HEK293 (cell line): Measurements from ENCODE around the gene ALOX15B.

Experiments used
- CTCF ChIP-seq: fragments of 450-650 bp; formaldehyde crosslinking; IDR thresholded peaks from 2 replicates; pipeline ENCODE4 v1.5.1; 2016; ENCODE audit warnings: missing biosample characterization, missing genetic modification characterization
- GFI1B ChIP-seq: fragments of 450-650 bp; formaldehyde crosslinking; IDR thresholded peaks from 2 replicates; pipeline ENCODE4 v1.5.1; 2016; ENCODE audit warnings: missing biosample characterization, missing genetic modification characterization
- GLIS1 ChIP-seq: fragments of 450-650 bp; formaldehyde crosslinking; IDR thresholded peaks from 2 replicates; pipeline ENCODE4 v1.5.1; 2016; ENCODE audit warnings: missing biosample characterization, missing genetic modification characterization
- GLIS2 ChIP-seq: fragments of 450-650 bp; formaldehyde crosslinking; IDR thresholded peaks from 2 replicates; pipeline ENCODE4 v1.5.1; 2016; ENCODE audit warnings: missing biosample characterization, missing genetic modification characterization
- KLF1 ChIP-seq: fragments of 450-650 bp; formaldehyde crosslinking; IDR thresholded peaks from 2 replicates; pipeline ENCODE4 v1.5.1; 2016; ENCODE audit warnings: missing biosample characterization, missing genetic modification characterization
- KLF16 ChIP-seq: fragments of 450-650 bp; formaldehyde crosslinking; IDR thresholded peaks from 2 replicates; pipeline ENCODE4 v1.5.1; 2017; ENCODE audit warnings: missing biosample characterization, missing genetic modification characterization
- MYNN ChIP-seq: fragments of 450-650 bp; formaldehyde crosslinking; IDR thresholded peaks from 2 replicates; pipeline ENCODE4 v1.5.1; 2016; ENCODE audit warnings: missing biosample characterization, missing genetic modification characterization, borderline replicate concordance
- OSR2 ChIP-seq: fragments of 450-650 bp; formaldehyde crosslinking; IDR thresholded peaks from 2 replicates; pipeline ENCODE4 v1.5.1; 2016; ENCODE audit warnings: missing biosample characterization, missing genetic modification characterization
- REST ChIP-seq: fragments of 450-650 bp; formaldehyde crosslinking; IDR thresholded peaks from 2 replicates; pipeline ENCODE4 v1.5.1; 2016; ENCODE audit warnings: missing biosample characterization, missing genetic modification characterization
- SP7 ChIP-seq: fragments of 450-650 bp; formaldehyde crosslinking; IDR thresholded peaks from 2 replicates; pipeline ENCODE4 v1.5.1; 2016; ENCODE audit warnings: missing biosample characterization, missing genetic modification characterization
- ZIC2 ChIP-seq: fragments of 450-650 bp; formaldehyde crosslinking; IDR thresholded peaks from 2 replicates; pipeline ENCODE4 v1.5.1; 2016; ENCODE audit warnings: missing biosample characterization, missing genetic modification characterization
- ZNF324 ChIP-seq: fragments of 450-650 bp; formaldehyde crosslinking; IDR thresholded peaks from 2 replicates; pipeline ENCODE4 v1.5.1; 2016; ENCODE audit warnings: missing biosample characterization, missing genetic modification characterization
- ZNF335 ChIP-seq: fragments of 450-650 bp; formaldehyde crosslinking; conservative IDR thresholded peaks from 2 replicates; pipeline ENCODE4 v1.5.1; 2016; ENCODE audit warnings: missing biosample characterization, missing genetic modification characterization
- ZNF354C ChIP-seq: fragments of 450-650 bp; formaldehyde crosslinking; IDR thresholded peaks from 2 replicates; pipeline ENCODE4 v1.5.1; 2016; ENCODE audit warnings: missing biosample characterization, missing genetic modification characterization, low read depth, borderline replicate concordance
- ZNF391 ChIP-seq: fragments of 450-650 bp; formaldehyde crosslinking; IDR thresholded peaks from 2 replicates; pipeline ENCODE4 v1.5.1; 2016; ENCODE audit warnings: low read depth, missing biosample characterization, missing genetic modification characterization, borderline replicate concordance
- ZNF501 ChIP-seq: fragments of 450-650 bp; formaldehyde crosslinking; IDR thresholded peaks from 2 replicates; pipeline ENCODE4 v1.5.1; 2016; ENCODE audit warnings: missing biosample characterization, missing genetic modification characterization
- ZNF549 ChIP-seq: fragments of 450-650 bp; IDR thresholded peaks from 2 replicates; pipeline ENCODE4 v1.5.1; 2018; ENCODE audit warnings: missing biosample characterization, missing genetic modification characterization, mild to moderate bottlenecking, inconsistent platforms, moderate library complexity
- ZNF555 ChIP-seq: fragments of 450-650 bp; formaldehyde crosslinking; conservative IDR thresholded peaks from 2 replicates; pipeline ENCODE4 v1.5.1; 2017; ENCODE audit warnings: missing biosample characterization, mild to moderate bottlenecking, missing genetic modification characterization, inconsistent platforms
- ZNF561 ChIP-seq: fragments of 450-650 bp; IDR thresholded peaks from 2 replicates; pipeline ENCODE4 v1.5.1; 2018; ENCODE audit warnings: missing biosample characterization, missing genetic modification characterization, borderline replicate concordance
- ZNF600 ChIP-seq: fragments of 450-650 bp; formaldehyde crosslinking; IDR thresholded peaks from 2 replicates; pipeline ENCODE4 v1.5.1; 2016; ENCODE audit warnings: missing biosample characterization, missing genetic modification characterization
- ZNF610 ChIP-seq: fragments of 450-650 bp; formaldehyde crosslinking; IDR thresholded peaks from 2 replicates; pipeline ENCODE4 v1.5.1; 2016; ENCODE audit warnings: missing biosample characterization, missing genetic modification characterization, borderline replicate concordance
- ZNF621 ChIP-seq: fragments of 450-650 bp; formaldehyde crosslinking; IDR thresholded peaks from 2 replicates; pipeline ENCODE4 v1.5.1; 2017; ENCODE audit warnings: missing biosample characterization, missing genetic modification characterization
- ZNF629 ChIP-seq: fragments of 450-650 bp; formaldehyde crosslinking; IDR thresholded peaks from 2 replicates; pipeline ENCODE4 v1.5.1; 2017; ENCODE audit warnings: missing biosample characterization, missing genetic modification characterization
- ZNF777 ChIP-seq: fragments of 450-650 bp; formaldehyde crosslinking; IDR thresholded peaks from 2 replicates; pipeline ENCODE4 v1.5.1; 2017; ENCODE audit warnings: missing biosample characterization, missing genetic modification characterization, borderline replicate concordance
- ZSCAN16 ChIP-seq: fragments of 450-650 bp; formaldehyde crosslinking; IDR thresholded peaks from 2 replicates; pipeline ENCODE4 v1.5.1; 2016; ENCODE audit warnings: missing biosample characterization, missing genetic modification characterization
- ZSCAN30 ChIP-seq: fragments of 450-650 bp; IDR thresholded peaks from 2 replicates; pipeline ENCODE4 v1.5.1; 2018; ENCODE audit warnings: missing biosample characterization, mild to moderate bottlenecking, missing genetic modification characterization, moderate library complexity
- TF ChIP-seq, protein P1 (sequence below): fragments of 450-650 bp; formaldehyde crosslinking; optimal IDR thresholded peaks from 2 replicates; pipeline ENCODE3; 2016; ENCODE audit warnings: missing biosample characterization, mild to moderate bottlenecking, missing genetic modification characterization
- TF ChIP-seq, protein P2 (sequence below): fragments of 450-650 bp; formaldehyde crosslinking; IDR thresholded peaks from 2 replicates; pipeline ENCODE4 v1.5.1; 2016; ENCODE audit warnings: missing biosample characterization, missing genetic modification characterization
- TF ChIP-seq, protein P3 (sequence below): fragments of 450-650 bp; formaldehyde crosslinking; IDR thresholded peaks from 2 replicates; pipeline ENCODE4 v1.5.1; 2017; ENCODE audit warnings: missing biosample characterization, missing genetic modification characterization

The ALOX15B gene

DNA sequence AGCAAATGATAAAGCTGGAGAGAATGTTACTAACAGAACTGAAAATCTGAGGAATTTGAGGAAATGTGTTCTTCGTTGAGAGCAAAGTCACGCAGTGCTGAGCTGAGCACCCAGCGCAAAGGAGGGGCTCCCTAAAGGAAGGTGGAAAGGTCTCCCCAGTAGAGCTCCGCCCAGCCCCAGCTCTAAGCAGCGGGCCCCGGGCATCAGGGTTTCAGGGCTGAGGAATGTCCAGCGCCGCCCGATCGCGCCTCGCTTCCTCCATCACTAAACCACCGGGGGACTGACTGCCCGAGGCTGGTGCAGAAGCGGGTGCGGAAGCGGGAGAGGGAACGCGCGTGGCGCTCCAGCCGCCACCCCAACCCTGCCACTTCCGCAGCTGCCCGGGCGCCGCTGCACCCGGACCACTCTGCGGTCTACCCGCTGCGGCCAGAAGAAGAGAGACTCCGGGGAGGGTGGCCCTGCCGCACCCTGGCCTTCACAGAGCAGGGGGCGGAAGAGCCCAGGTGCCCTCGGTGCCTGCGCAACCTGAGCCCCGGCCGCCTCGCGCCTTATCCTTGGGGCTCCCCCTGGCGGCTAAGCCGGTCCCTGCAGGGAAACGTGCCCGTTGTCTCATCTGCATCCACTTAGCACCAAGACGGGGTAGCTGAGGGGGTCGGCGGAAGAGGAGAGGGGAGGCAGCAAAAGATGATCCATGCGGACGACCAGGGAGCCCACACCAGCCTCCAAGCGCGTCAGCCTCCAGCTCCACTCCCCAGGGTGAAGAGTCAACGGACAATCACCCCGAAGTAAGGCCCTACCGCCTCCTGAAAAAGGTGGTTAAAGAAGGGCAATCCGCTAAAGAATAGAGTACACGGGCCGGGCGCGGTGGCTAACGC, 48.8 kb upstream of the ALOX15B start (continued):
- TF ChIP-seq, protein P1, sequence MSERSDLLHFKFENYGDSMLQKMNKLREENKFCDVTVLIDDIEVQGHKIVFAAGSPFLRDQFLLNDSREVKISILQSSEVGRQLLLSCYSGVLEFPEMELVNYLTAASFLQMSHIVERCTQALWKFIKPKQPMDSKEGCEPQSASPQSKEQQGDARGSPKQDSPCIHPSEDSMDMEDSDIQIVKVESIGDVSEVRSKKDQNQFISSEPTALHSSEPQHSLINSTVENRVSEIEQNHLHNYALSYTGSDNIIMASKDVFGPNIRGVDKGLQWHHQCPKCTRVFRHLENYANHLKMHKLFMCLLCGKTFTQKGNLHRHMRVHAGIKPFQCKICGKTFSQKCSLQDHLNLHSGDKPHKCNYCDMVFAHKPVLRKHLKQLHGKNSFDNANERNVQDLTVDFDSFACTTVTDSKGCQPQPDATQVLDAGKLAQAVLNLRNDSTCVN (tag by site-specific recombination), result peak; percentile 86
- TF ChIP-seq ZNF391 (tag by site-specific recombination) (peak; percentile 56; the same call in 1 of the 2 replicates), ZNF629 (tag by site-specific recombination) (peak; percentile 58; the same call in 1 of the 2 replicates), ZNF600 (peak; percentile 98), MYNN (tag by site-specific recombination) (no peak), ZNF335 (tag by site-specific recombination) (peak; percentile 92), REST (tag by site-specific recombination) (no peak), ZIC2 (tag by site-specific recombination) (peak; percentile 56), ZSCAN30 (tag by site-specific recombination) (peak; percentile 87), SP7 (peak; percentile 77), GFI1B (tag by site-specific recombination) (no peak), ZNF354C (tag by site-specific recombination) (no peak), ZNF324 (tag by site-specific recombination) (peak; percentile 76; the same call in 1 of the 2 replicates), ZNF561 (tag by site-specific recombination) (peak; percentile 48; the same call in 1 of the 2 replicates), ZNF549 (no peak), ZNF555 (tag by site-specific recombination) (no peak), ZNF501 (peak; percentile 94), KLF16 (tag by site-specific recombination) (peak; percentile 82), KLF1 (tag by site-specific recombination) (0 out of 2 replicates have a peak, but pooled peaks have one; percentile 14), OSR2 (tag by site-specific recombination) (peak; percentile 50), ZNF610 (no peak), ZNF621 (tag by site-specific recombination) (no peak), GLIS1 (peak; percentile 70), ZNF777 (tag by site-specific recombination) (peak; percentile 25; the same call in 1 of the 2 replicates), ZSCAN16 (tag by site-specific recombination) (no peak), CTCF (tag by site-specific recombination) (peak; percentile 98), GLIS2 (tag by site-specific recombination) (peak; percentile 78)
- TF ChIP-seq, protein P2, sequence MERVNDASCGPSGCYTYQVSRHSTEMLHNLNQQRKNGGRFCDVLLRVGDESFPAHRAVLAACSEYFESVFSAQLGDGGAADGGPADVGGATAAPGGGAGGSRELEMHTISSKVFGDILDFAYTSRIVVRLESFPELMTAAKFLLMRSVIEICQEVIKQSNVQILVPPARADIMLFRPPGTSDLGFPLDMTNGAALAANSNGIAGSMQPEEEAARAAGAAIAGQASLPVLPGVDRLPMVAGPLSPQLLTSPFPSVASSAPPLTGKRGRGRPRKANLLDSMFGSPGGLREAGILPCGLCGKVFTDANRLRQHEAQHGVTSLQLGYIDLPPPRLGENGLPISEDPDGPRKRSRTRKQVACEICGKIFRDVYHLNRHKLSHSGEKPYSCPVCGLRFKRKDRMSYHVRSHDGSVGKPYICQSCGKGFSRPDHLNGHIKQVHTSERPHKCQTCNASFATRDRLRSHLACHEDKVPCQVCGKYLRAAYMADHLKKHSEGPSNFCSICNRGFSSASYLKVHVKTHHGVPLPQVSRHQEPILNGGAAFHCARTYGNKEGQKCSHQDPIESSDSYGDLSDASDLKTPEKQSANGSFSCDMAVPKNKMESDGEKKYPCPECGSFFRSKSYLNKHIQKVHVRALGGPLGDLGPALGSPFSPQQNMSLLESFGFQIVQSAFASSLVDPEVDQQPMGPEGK (tag by site-specific recombination), result peak; percentile 91
- TF ChIP-seq, protein P3, sequence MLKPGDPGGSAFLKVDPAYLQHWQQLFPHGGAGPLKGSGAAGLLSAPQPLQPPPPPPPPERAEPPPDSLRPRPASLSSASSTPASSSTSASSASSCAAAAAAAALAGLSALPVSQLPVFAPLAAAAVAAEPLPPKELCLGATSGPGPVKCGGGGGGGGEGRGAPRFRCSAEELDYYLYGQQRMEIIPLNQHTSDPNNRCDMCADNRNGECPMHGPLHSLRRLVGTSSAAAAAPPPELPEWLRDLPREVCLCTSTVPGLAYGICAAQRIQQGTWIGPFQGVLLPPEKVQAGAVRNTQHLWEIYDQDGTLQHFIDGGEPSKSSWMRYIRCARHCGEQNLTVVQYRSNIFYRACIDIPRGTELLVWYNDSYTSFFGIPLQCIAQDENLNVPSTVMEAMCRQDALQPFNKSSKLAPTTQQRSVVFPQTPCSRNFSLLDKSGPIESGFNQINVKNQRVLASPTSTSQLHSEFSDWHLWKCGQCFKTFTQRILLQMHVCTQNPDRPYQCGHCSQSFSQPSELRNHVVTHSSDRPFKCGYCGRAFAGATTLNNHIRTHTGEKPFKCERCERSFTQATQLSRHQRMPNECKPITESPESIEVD (tag by site-specific recombination), result no peak
